T-helper 2 cell treated with Interferon-gamma antibody and Interleukin-4, amounts not matched to agents 100 ng/mL and 5 ng/mL, for 36 hours (primary cell): Measurements from ENCODE around the gene MYMK. TPM values are rescaled to one million over a fixed set of nuclear protein-coding genes. Genes with fewer than 3 reads are reported as not detected.
"Not testable (repeated sequence)": the region's sequence is repeated elsewhere in the genome, so short reads cannot be mapped to it uniquely, and the experiment has no call there.

ENCODE experiments used
- intact Hi-C: fragments of 100-400 bp; cut with micrococcal nuclease; formaldehyde crosslinking; loops from one replicate; pipeline ENCODE4 v1.15.1; 2023
- total RNA-seq: library from RNA; stranded (reverse); gene quantifications from 2 replicates; pipeline ENCODE4 v1.2.3, GENCODE V29; 2022

MYMK gene, protein sequence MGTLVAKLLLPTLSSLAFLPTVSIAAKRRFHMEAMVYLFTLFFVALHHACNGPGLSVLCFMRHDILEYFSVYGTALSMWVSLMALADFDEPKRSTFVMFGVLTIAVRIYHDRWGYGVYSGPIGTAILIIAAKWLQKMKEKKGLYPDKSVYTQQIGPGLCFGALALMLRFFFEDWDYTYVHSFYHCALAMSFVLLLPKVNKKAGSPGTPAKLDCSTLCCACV
- total RNA-seq, result not detected in 2 replicates

GRCh38 chr9:133524679-133525228 lies at the start of gene MYMK:
TSS of gene MYMK (minus strand) at chr9:133524959. CDS start at chr9:133524844, 115 bp downstream.
- intact Hi-C loops, result no loop called here

- intact Hi-C loops, result no loop called here
These were observed 49.2 kb upstream of the MYMK start for GRCh38 chr9:133573791-133574515.

DNA sequence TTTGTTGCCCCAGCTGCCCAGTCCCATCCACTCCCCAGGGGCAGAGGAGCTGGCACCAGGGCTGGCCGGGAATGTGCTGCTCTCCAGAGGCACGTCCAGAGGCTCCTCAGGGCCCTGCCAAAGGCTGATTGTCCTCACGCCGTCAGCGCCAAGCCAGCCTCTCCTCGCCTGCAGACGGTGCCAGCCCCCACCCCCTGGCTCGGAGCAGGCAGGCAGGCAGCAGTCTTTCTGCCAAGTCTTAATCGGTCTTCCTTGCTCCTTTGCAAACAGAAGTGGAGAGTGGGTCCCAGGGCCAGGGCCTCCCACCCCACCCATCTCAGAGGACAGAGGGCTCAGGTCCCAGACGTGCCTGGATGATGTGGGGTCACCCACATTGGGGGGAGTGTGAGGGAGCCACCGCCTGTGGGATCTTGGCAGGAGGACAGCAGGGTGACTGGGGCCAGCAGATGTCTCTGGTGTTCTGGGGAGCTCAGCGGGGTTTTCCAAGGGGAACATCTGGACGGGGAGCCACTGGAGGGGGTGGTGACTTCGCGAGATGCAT lies 48.1 kb upstream of the MYMK start:
- intact Hi-C loops, result no loop called here

DNA sequence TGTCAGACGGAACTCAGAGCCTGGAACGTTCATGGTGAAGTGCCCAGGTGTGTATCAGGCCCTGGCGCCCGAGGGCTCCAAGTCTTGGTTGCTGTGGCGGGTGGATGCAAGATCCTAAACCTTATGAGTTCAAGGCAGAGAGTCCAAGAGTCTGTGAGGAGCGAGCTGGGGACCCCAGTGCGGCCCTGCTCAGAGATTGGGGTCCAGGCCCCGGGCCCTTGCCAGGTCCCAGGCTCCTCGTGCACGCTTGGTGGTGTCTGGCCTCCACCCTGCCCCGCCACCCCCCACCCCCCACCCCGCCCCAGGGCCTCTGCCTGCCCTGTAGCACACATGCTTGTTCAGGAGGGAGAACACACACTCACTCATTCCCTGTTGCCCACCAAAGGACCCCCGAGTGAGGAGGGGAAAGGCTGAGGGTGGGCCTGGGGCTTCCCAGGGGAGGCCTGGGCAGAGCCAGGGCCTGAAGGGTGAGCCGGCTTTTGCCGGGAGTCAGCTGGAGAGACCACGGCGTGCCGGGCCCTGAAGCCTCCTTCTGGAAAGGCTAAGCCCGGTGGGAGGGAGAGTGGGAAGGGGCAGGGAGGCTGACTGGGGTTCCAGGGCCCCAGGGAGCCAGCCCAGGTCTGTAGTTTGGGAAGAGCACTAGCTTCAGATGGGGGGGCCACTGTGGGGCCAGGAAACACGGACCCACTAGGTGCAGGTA lies 47.3 kb upstream of the MYMK start:
- intact Hi-C loops, result no loop called here

GRCh38 chr9:133571391-133571890 lies 46.7 kb upstream of the MYMK start:
- intact Hi-C loops, result no loop called here

DNA sequence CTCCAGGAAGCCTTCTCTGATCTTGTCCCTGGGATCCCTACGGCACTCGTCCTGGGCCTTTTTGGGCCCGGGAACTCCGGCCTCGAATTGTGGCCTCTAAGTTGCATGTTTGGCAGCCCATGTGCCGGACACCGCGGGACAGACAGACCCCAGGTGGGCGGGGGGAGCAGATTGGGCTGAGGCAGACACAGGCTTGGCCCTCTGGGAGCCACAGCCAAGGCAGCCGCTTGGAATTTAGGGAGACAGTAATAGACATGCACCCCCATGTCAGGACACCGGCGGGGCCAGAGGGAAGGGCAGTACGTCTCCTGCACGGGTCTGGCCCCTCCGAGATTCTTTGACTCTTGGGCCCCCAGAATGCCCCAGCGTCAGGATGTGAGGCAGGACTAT lies 45.9 kb upstream of the MYMK start:
- intact Hi-C loops, result no loop called here

GRCh38 chr9:133569891-133570690 lies 45.3 kb upstream of the MYMK start:
- intact Hi-C loops, result no loop called here

- intact Hi-C loops, result no loop called here
These were observed 44.5 kb upstream of the MYMK start for GRCh38 chr9:133569121-133569785.

GRCh38 chr9:133568186-133568585 lies 43.4 kb upstream of the MYMK start:
- intact Hi-C loops, result no loop called here

DNA sequence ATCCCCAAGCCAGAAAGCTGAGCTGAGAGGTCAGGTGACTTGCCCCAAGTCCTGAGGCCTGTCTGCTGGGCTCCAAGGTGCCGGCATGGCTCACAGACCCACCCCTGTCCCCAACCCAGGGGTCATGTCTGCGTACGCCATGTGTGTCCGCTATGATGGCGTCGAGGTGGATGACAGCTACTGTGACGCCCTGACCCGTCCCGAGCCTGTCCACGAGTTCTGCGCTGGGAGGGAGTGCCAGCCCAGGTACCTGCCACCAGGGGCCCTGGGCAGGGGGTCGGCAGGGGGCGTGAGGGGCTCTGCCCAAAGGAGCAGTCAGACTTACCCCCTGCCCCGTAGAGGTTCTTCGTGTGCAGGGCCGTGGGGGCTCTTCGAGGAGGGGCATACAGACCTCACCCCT lies 42.1 kb upstream of the MYMK start:
- intact Hi-C loops, result no loop called here

GRCh38 chr9:133566382-133566781 lies 41.6 kb upstream of the MYMK start:
- intact Hi-C loops, result no loop called here

DNA sequence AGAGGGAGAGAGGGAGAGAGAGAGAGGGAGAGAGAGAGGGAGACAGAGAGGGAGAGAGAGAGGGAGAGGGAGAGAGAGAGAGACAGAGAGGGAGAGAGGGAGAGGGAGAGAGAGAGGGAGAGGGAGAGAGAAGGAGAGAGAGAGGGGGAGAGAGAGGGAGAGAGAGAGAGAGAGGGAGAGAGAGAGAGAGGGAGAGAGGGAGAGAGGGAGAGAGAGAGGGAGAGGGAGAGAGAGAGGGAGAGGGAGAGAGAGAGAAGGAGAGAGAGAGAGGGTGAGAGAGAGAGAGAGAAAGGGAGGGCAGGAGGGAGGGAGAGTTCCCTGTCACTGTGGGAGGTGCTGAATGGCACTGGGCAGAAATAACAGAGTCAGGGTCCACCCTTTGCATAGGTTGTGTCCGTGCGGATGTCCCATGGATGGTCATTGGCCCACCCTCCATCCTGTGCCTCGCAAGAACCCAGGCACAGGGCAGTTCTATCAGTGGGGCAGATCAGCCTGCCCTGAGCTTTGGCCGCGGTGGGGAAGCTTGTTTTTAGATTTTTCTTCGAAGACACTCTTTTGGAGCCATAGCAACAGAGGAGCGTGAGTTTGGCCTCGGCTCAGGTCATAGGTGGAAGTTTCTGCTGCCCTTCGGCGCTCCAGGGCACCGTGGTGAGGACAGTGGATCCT lies 39.8 kb upstream of the MYMK start:
- intact Hi-C loops, result no loop called here

- intact Hi-C loops, result not testable (repeated sequence)
These were observed 39.1 kb upstream of the MYMK start for GRCh38 chr9:133563814-133564213.

DNA sequence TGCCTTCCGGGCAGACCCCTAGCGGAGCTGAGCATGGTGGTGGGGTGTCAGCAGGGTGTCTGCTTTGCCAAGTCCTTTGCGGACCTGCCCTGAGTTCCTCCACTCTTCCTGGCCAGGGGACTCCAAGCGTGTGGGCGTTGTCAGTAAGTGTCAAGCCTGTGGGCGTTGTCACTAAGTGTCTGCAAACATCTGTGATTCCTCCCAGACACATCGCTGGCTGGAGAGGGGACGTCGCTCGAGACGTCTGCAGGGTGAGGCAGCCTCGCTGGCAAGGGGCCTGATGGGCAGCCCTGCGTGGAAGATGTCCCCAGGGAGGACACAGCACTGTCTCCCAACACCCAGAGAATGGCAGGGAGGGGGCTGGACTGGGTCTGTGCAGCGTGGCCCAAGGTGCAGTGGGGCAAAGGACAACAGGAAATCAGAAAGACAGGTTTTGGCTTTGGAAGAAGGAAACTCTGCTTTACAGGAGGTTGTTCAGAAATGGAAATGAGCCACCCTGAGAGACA lies 38.6 kb upstream of the MYMK start:
- intact Hi-C loops, result no loop called here

DNA sequence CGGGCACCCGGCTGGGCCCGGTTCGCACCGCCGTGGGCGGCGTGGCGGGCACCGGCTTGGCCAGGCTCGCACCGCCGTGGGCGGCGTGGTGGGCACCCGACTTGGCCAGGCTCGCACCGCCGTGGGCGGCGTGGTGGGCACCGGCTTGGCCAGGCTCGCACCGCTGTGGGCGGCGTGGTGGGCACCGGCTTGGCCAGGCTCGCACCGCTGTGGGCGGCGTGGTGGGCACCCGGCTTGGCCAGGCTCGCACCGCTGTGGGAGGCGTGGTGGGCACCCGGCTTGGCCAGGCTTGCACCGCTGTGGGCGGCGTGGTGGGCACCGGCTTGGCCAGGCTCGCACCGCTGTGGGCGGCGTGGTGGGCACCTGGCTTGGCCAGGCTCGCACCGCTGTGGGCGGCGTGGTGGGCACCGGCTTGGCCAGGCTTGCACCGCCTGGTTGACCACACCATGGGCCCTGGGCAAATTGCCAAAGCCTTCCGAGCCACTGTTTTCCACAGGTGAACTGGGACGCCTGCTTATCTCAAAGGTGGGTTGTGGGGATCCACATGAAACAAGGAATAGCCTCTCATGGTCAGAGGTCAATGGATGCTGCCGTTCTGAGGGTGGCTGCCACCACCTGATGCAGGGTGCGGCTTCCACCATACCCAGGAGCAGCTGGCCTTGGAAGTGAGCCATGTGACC lies 38.0 kb upstream of the MYMK start:
- intact Hi-C loops, result no loop called here

DNA sequence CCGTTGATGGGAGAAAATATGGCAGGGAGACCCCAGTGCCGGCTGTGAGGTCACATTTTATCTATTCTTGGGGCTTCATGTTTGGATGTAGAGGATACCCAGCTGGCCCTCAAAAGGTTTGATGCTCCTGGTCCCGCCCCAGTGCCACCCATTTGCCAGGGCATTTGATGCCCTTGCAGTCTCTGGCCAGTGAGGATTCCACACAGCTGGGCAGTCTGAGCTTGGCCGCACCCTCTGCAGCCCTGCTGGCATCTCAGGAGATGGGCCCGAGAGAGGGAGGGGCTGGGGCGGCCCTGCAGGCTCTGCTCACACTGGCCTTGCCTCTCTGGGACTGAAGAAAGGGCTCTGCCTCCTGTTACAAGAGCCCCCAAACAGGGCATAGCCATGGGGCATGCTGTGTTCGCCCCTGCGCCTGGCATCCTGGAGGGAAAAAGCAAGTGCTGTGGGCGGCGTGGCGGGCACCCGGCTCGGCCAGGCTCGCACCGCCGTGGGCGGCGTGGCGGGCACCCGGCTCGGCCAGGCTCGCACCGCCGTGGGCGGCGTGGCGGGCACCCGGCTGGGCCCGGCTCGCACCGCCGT lies 37.3 kb upstream of the MYMK start:
- intact Hi-C loops, result no loop called here

- intact Hi-C loops, result no loop called here
These were observed 36.2 kb upstream of the MYMK start for GRCh38 chr9:133560944-133561343.

GRCh38 chr9:133560311-133560710 lies 35.6 kb upstream of the MYMK start:
- intact Hi-C loops, result no loop called here
